Neural progenitor cell (in vitro differentiated cells): Measurements from ENCODE around the gene GATA5. TPM values are rescaled to one million over a fixed set of nuclear protein-coding genes. Genes with fewer than 3 reads are reported as not detected.

Experiments
- DNase-seq: peaks from one replicate; pipeline ENCODE4 v3.0.0-alpha.2; 2016; ENCODE audit warnings: low spot score
- H2AFZ ChIP-seq: fragments of 200-600 bp; sonication (generic); replicated peaks from 2 replicates; pipeline ENCODE4 v1.6.1; 2016; ENCODE audit warnings: antibody characterized with exemption
- H3F3A ChIP-seq: fragments of 200-600 bp; sonication (generic); 2 replicates; pipeline ENCODE4 v1.6.1; 2016; ENCODE audit warnings: antibody characterized with exemption, low read depth
- H3K27ac ChIP-seq: fragments of 200-600 bp; sonication (generic); 2 replicates; pipeline ENCODE4 v1.5.1; 2016; ENCODE audit warnings: mild to moderate bottlenecking
- H3K27me3 ChIP-seq: fragments of 200-600 bp; sonication (generic); 2 replicates; pipeline ENCODE4 v1.6.1; 2016; ENCODE audit warnings: mild to moderate bottlenecking, moderate library complexity
- H3K36me3 ChIP-seq: fragments of 200-600 bp; sonication (generic); 2 replicates; pipeline ENCODE4 v1.5.1; 2016
- H3K4me1 ChIP-seq: fragments of 200-600 bp; sonication (generic); 2 replicates; pipeline ENCODE4 v1.6.1; 2016; ENCODE audit warnings: mixed run types
- H3K4me2 ChIP-seq: fragments of 200-600 bp; sonication (generic); 2 replicates; pipeline ENCODE4 v1.6.1; 2016
- H3K4me3 ChIP-seq: fragments of 200-600 bp; sonication (generic); 2 replicates; pipeline ENCODE4 v1.5.1; 2016
- H3K79me2 ChIP-seq: fragments of 200-600 bp; sonication (generic); 2 replicates; pipeline ENCODE4 v1.6.1; 2016; ENCODE audit warnings: low read depth
- H3K9ac ChIP-seq: fragments of 200-600 bp; sonication (generic); 2 replicates; pipeline ENCODE4 v1.6.1; 2016
- H3K9me3 ChIP-seq: fragments of 200-600 bp; sonication (generic); 2 replicates; pipeline ENCODE4 v1.5.1; 2016; ENCODE audit warnings: low read depth
- H4K20me1 ChIP-seq: fragments of 200-600 bp; sonication (generic); 2 replicates; pipeline ENCODE4 v1.6.1; 2016; ENCODE audit warnings: low read depth
- H3K27ac Mint-ChIP-seq: 3 replicates; pipeline ENCODE4 v1.8.0; 2021; ENCODE audit warnings: mixed read lengths
- H3K27me3 Mint-ChIP-seq: 2 replicates; pipeline ENCODE4 v1.8.0; 2022; ENCODE audit warnings: low read depth, mild to moderate bottlenecking, inconsistent platforms, moderate library complexity, mixed read lengths; ENCODE audit not compliant: insufficient read depth
- H3K36me3 Mint-ChIP-seq: 3 replicates; pipeline ENCODE4 v1.8.0; 2021; ENCODE audit warnings: mixed read lengths
- H3K4me1 Mint-ChIP-seq: 3 replicates; pipeline ENCODE4 v1.8.0; 2021; ENCODE audit warnings: mixed read lengths
- H3K4me3 Mint-ChIP-seq: 3 replicates; pipeline ENCODE4 v1.8.0; 2021; ENCODE audit warnings: mild to moderate bottlenecking, moderate library complexity, mixed read lengths
- H3K9me3 Mint-ChIP-seq: 3 replicates; pipeline ENCODE4 v1.8.0; 2020; ENCODE audit warnings: mixed read lengths
- CTCF ChIP-seq: fragments of 200-600 bp; sonication (generic); IDR thresholded peaks from 2 replicates; pipeline ENCODE4 v1.5.1; 2017; ENCODE audit warnings: antibody characterized with exemption, mild to moderate bottlenecking
- EZH2 ChIP-seq: fragments of 200-600 bp; sonication (generic); IDR thresholded peaks from 2 replicates; pipeline ENCODE4 v1.6.1; 2017; ENCODE audit warnings: antibody characterized with exemption, mild to moderate bottlenecking, moderate library complexity
- EZH2phosphoT487 ChIP-seq: fragments of 200-600 bp; sonication (generic); IDR thresholded peaks from 2 replicates; pipeline ENCODE4 v1.6.1; 2017; ENCODE audit warnings: antibody characterized with exemption
- total RNA-seq: library from RNA; depleted of rRNA; stranded (reverse); fragments of >200 nt; gene quantifications from 2 replicates; pipeline ENCODE4 v1.2.3, GENCODE V29; 2015; ENCODE audit warnings: low replicate concordance

The GATA5 gene
- total RNA-seq, 1 donor from 2014 or later = not detected

DNA sequence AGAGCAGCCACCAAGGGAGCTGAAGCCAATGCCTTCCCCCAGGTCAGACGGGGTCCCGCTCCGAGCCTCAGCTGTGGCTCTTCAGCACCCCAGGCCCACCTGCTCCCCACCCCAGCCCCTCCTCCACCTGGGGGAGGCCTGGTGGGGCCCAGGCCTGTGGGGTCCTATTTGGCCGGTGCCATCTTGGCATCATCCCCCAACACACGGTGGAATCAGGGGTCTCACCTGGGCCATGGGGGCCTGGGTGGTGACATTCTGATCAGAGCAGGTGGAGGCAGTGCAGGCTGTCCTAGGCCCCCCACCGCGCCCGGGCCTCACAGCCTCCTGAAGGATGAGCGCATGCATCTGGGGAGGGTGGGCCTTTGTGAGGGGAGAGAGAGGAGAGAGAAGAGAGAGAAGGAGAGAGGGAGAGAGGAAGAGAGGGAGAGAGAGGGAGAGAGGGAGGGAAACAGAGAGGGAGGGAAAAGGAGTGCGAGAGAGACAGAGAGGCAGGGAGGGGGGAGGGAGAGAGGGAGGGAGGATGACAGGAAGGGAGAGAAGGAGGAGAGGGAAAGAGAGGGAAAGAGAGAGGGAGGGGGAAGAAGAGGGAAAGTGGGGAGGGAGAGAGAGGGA lies 24.5 kb downstream of the GATA5 start:
- Histone ChIP-seq H3K4me2 (no peak overlapping the region), H3K9me3 (no peaks in the 10 kb centered on the region), H3K79me2 (no peaks in the 10 kb centered on the region), H3F3A (no peaks in the 10 kb centered on the region), H2AFZ (no peak overlapping the region), H3K27ac (no peak overlapping the region), H3K9ac (no peak overlapping the region), H3K27me3 (no peaks in the 10 kb centered on the region), H3K4me3 (no peak overlapping the region), H3K36me3 (no peaks in the 10 kb centered on the region), H4K20me1 (no peaks in the 10 kb centered on the region), H3K4me1 (peaks cover 25% of the 10 kb centered on the region)
- Mint-ChIP-seq H3K4me3 (no peak overlapping the region), H3K9me3 (no peaks in the 10 kb centered on the region), H3K27ac (no peak overlapping the region), H3K27me3 (peaks cover 18% of the 10 kb centered on the region), H3K4me1 (peaks cover 36% of the 10 kb centered on the region), H3K36me3 (no peaks in the 10 kb centered on the region)
- TF ChIP-seq CTCF (no peak), EZH2phosphoT487 (no peak), EZH2 (no peak)
- no peak for DNase-seq

DNA sequence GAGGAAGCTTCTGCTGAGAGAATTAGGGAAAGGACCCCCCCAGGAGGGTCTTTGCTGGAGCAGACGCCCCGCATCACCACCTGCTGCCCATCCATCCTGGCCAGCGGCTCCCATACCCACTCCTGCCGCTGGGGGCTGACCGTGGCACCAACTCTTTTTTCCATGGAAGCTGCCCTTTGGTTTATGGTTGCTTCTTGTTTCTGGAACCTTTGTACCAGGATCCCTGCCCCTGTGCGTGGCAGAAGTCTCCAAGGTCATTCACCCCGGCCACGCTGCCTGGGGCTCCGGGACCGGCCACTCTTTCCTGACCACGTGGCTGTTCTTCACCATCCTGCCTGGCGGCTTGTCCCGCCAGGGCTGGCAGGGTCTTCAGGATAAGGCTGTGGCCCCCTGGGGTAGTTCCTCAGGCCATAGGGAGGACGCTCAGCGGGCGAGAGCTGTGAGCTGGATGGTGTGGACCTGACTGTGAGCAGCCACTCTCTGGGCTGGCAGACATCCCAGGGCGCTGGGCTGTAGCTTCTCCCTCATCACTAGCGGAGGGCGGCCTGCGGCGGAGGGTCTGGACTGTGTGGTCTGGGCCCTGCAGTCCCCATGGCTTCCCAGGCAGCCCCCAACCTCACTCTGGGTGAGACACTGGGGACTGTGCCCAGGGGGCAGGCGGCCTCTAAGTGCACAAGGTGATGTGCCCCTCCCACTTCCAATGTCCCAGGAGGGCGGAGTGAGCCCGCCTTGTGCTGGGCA lies 25.7 kb downstream of the GATA5 start:
- TF ChIP-seq CTCF = no peak
- no peak for TF ChIP-seq EZH2
- TF ChIP-seq EZH2phosphoT487 = no peak
- no peaks in the 10 kb centered on the region for H3K27me3 ChIP-seq
- no peak overlapping the region for H3K4me3 ChIP-seq
- no peak overlapping the region for H3K4me3 Mint-ChIP-seq
- H3K27me3 Mint-ChIP-seq = peaks cover 18% of the 10 kb centered on the region
- peaks cover 32% of the 10 kb centered on the region for H3K4me1 Mint-ChIP-seq
- no peak overlapping the region for H2AFZ ChIP-seq
- H3K36me3 Mint-ChIP-seq = no peaks in the 10 kb centered on the region
- no peaks in the 10 kb centered on the region for H3K79me2 ChIP-seq
- H3K9me3 Mint-ChIP-seq = no peaks in the 10 kb centered on the region
- H3K4me2 ChIP-seq = no peak overlapping the region
- H3F3A ChIP-seq = no peaks in the 10 kb centered on the region
- no peak overlapping the region for H3K27ac ChIP-seq
- no peak overlapping the region for H3K27ac Mint-ChIP-seq
- H3K9me3 ChIP-seq = no peaks in the 10 kb centered on the region
- H3K36me3 ChIP-seq = no peaks in the 10 kb centered on the region
- peaks cover 18% of the 10 kb centered on the region for H3K4me1 ChIP-seq
- DNase-seq = no peak
- H4K20me1 ChIP-seq = no peaks in the 10 kb centered on the region
- no peak overlapping the region for H3K9ac ChIP-seq

GRCh38 chr20:62448788-62449187 lies 27.0 kb downstream of the GATA5 start:
- Mint-ChIP-seq H3K27me3 (peaks cover 20% of the 10 kb centered on the region), H3K9me3 (no peaks in the 10 kb centered on the region), H3K4me1 (peaks cover 30% of the 10 kb centered on the region), H3K4me3 (no peak overlapping the region), H3K36me3 (no peaks in the 10 kb centered on the region), H3K27ac (no peak overlapping the region)
- peak; percentile 73 for DNase-seq
- Histone ChIP-seq H3K4me1 (peaks cover 13% of the 10 kb centered on the region), H3K9me3 (no peaks in the 10 kb centered on the region), H3K36me3 (no peaks in the 10 kb centered on the region), H3K4me3 (no peak overlapping the region), H3K4me2 (peak overlapping the region; percentile 27), H2AFZ (no peak overlapping the region), H3K27me3 (no peaks in the 10 kb centered on the region), H3K9ac (no peak overlapping the region), H3K27ac (no peak overlapping the region), H4K20me1 (no peaks in the 10 kb centered on the region), H3K79me2 (no peaks in the 10 kb centered on the region), H3F3A (no peaks in the 10 kb centered on the region)
- TF ChIP-seq CTCF (no peak), EZH2 (no peak), EZH2phosphoT487 (no peak)
